ENCODE measurements around the gene PLIN3. TPM values are rescaled to one million over a fixed set of nuclear protein-coding genes. Genes with fewer than 3 reads are reported as not detected.
"Not testable (repeated sequence)": the region's sequence is repeated elsewhere in the genome, so short reads cannot be mapped to it uniquely, and the experiment has no call there.

Gene PLIN3
- total RNA-seq, 1 donor from 2014 or later = 75.1 TPM

- DNase-seq (ENCODE audit: low read depth in 2 of 2) = no peak
Measured at GRCh38 chr19:4847190-4847973, 20.1 kb downstream of the PLIN3 start.

GRCh38 chr19:4845975-4846374, 21.5 kb downstream of the PLIN3 start:
- DNase-seq (ENCODE audit: low read depth in 2 of 2) = not testable (repeated sequence)

GRCh38 chr19:4844348-4845179, 22.9 kb downstream of the PLIN3 start:
- DNase-seq (ENCODE audit: low read depth in 2 of 2) = no peak

- no peak for DNase-seq (ENCODE audit: low read depth in 2 of 2)
Measured at GRCh38 chr19:4843647-4843965, 23.9 kb downstream of the PLIN3 start.

GRCh38 chr19:4839192-4839591, 28.3 kb downstream of the PLIN3 start:
- no peak for DNase-seq (ENCODE audit: low read depth in 2 of 2)

- no peak for DNase-seq (ENCODE audit: low read depth in 2 of 2)
Measured at GRCh38 chr19:4832776-4833175, 34.7 kb downstream of the PLIN3 start.

GRCh38 chr19:4831979-4832340, 35.5 kb downstream of the PLIN3 start:
- DNase-seq (ENCODE audit: low read depth in 2 of 2) = not testable (repeated sequence)

- DNase-seq (ENCODE audit: low read depth in 2 of 2) = peak; percentile 51 to 78
Measured at GRCh38 chr19:4831304-4831978, 36.0 kb downstream of the PLIN3 start, which contains the start of gene TICAM1. TICAM1 (minus strand) TSS chr19:4831712; CDS start chr19:4818377, 13,335 bp downstream.

GRCh38 chr19:4830768-4831265, 36.6 kb downstream of the PLIN3 start:
- DNase-seq (ENCODE audit: low read depth in 2 of 2) = no peak

- no peak for DNase-seq (ENCODE audit: low read depth in 2 of 2)
Measured at GRCh38 chr19:4830332-4830731, 37.1 kb downstream of the PLIN3 start.

GRCh38 chr19:4829001-4829712, 38.3 kb downstream of the PLIN3 start:
- DNase-seq (ENCODE audit: low read depth in 2 of 2) = peak in 1 of 2 donors; percentile 41

GRCh38 chr19:4823577-4823976, 43.9 kb downstream of the PLIN3 start:
- DNase-seq (ENCODE audit: low read depth in 2 of 2) = no peak

- not testable (repeated sequence) for DNase-seq (ENCODE audit: low read depth in 2 of 2)
Measured at GRCh38 chr19:4822354-4822753, 45.1 kb downstream of the PLIN3 start.

GRCh38 chr19:4821265-4821664, 46.2 kb downstream of the PLIN3 start:
- no peak for DNase-seq (ENCODE audit: low read depth in 2 of 2)

- no peak for DNase-seq (ENCODE audit: low read depth in 2 of 2)
Measured at GRCh38 chr19:4817467-4818277, 49.8 kb downstream of the PLIN3 start.

GRCh38 chr19:4816950-4817278, 50.6 kb downstream of the PLIN3 start:
- no peak for DNase-seq (ENCODE audit: low read depth in 2 of 2)

- DNase-seq (ENCODE audit: low read depth in 2 of 2) = no peak
Measured at GRCh38 chr19:4816202-4816949, 51.1 kb downstream of the PLIN3 start.

GRCh38 chr19:4815426-4816201, 51.9 kb downstream of the PLIN3 start:
- DNase-seq (ENCODE audit: low read depth in 2 of 2) = peak; percentile 89 to 94
